A549 treated with AZD9567 at 1 μM for 4 hours (cell line): ENCODE results near the gene CLRN2. TPM values are rescaled to one million over a fixed set of nuclear protein-coding genes. Genes with fewer than 3 reads are reported as not detected.

Experiments used
- total RNA-seq: library from RNA; stranded (reverse); fragments of 200-300 nt; extraction: Qiagen RNA extraction; gene quantifications from 5 replicates; pipeline ENCODE4 v1.2.3, GENCODE V29; 2022; ENCODE audit not compliant: insufficient read depth

Gene CLRN2
- total RNA-seq, result not detected in 5 replicates

GRCh38 chr4:17514865-17515264 is at the start of gene CLRN2:
TSS of gene CLRN2 (plus strand) at chr4:17515165. CDS start at chr4:17515267, 102 bp downstream.

GRCh38 chr4:17511950-17512795 is 2.8 kb upstream of the CLRN2 start, which contains the start of gene QDPR:
TSS of gene QDPR (minus strand) at chr4:17512090. CDS start at chr4:17512054, 36 bp downstream.

Other genes with a start within 250 kb of the CLRN2 start
- 48.2 to 65.6 TPM (median 52.9 TPM) in 5 replicates for gene QDPR, start 3.1 kb upstream of the CLRN2 start, total RNA-seq
- 34.1 to 47.1 TPM (median 35.7 TPM) in 5 replicates for gene LAP3, start 62.0 kb downstream of the CLRN2 start, total RNA-seq
- 26.4 to 39.3 TPM (median 30.8 TPM) in 5 replicates for gene MED28, start 99.5 kb downstream of the CLRN2 start, total RNA-seq